Activated T-cell treated with anti-CD3 and anti-CD28 coated beads, Interleukin-2, amount 50 U/mL, for 72 hours (primary cell): Measurements from ENCODE around the gene DIP2C. TPM values are rescaled to one million over a fixed set of nuclear protein-coding genes. Genes with fewer than 3 reads are reported as not detected.

Experiments used
- ATAC-seq, 2 donors: fragments of 150-1000 bp; cut with Tn5 transposase; replicated peaks in 1 of 2; 2 replicates each; pipeline ENCODE4 v1.10.0; 2021; ENCODE audit warnings: moderate library complexity in 2 of 2, mild to moderate bottlenecking in 1 of 2
- DNase-seq, 2 donors: peaks; one replicate each; pipeline ENCODE4 v3.0.0; 2021 to 2022; ENCODE audit warnings: mixed read lengths in 1 of 2
- H3K27ac Mint-ChIP-seq: one replicate; pipeline ENCODE4 v1.8.0; 2022; ENCODE audit warnings: mild to moderate bottlenecking, moderate library complexity, mixed read lengths
- H3K27me3 Mint-ChIP-seq: one replicate; pipeline ENCODE4 v1.8.0; 2022; ENCODE audit warnings: low read depth, mixed read lengths
- H3K36me3 Mint-ChIP-seq, 2 donors: one replicate each; pipeline ENCODE4 v1.8.0; 2022; ENCODE audit warnings: mixed read lengths in 2 of 2, mild to moderate bottlenecking in 1 of 2; ENCODE audit not compliant: insufficient read depth in 2 of 2
- H3K4me1 Mint-ChIP-seq: one replicate; pipeline ENCODE4 v1.8.0; 2022; ENCODE audit warnings: low read depth, mixed read lengths
- H3K4me3 Mint-ChIP-seq, 2 donors: one replicate each; pipeline ENCODE4 v1.8.0; 2022; ENCODE audit warnings: mild to moderate bottlenecking in 2 of 2, mixed read lengths in 2 of 2, moderate library complexity in 2 of 2
- H3K9me3 Mint-ChIP-seq, 2 donors: one replicate each; pipeline ENCODE4 v1.8.0; 2022; ENCODE audit warnings: mixed read lengths in 2 of 2
- total RNA-seq, 2 donors: library from RNA; stranded (reverse); gene quantifications; one replicate each; pipeline ENCODE4 v1.2.3, GENCODE V29; 2022

DIP2C gene
- total RNA-seq, 2 donors from 2014 or later = 0.70 to 1.6 TPM

- H3K36me3 Mint-ChIP-seq = no peaks in the 10 kb centered on the region
These were observed 179.9 kb downstream of the DIP2C start for GRCh38 chr10:509361-510102.

GRCh38 chr10:508726-509125 lies 180.7 kb downstream of the DIP2C start:
- H3K4me3 Mint-ChIP-seq = no peak overlapping the region
- no peaks in the 10 kb centered on the region for H3K27me3 Mint-ChIP-seq
- H3K4me1 Mint-ChIP-seq = peaks cover 10% of the 10 kb centered on the region
- H3K27ac Mint-ChIP-seq = no peak overlapping the region
- ATAC-seq (no peak), DNase-seq (no peak)
- no peaks in the 10 kb centered on the region for H3K9me3 Mint-ChIP-seq
- H3K36me3 Mint-ChIP-seq = no peaks in the 10 kb centered on the region

More at GRCh38 chr10:509361-510102, 179.9 kb downstream of the DIP2C start:
- ATAC-seq (no peak), DNase-seq (no peak)
- Mint-ChIP-seq H3K9me3 (no peaks in the 10 kb centered on the region), H3K4me1 (peaks cover 10% of the 10 kb centered on the region), H3K27ac (no peak overlapping the region), H3K27me3 (no peaks in the 10 kb centered on the region), H3K4me3 (no peak overlapping the region)

GRCh38 chr10:507908-508444 lies 181.5 kb downstream of the DIP2C start:
- peaks cover 10% of the 10 kb centered on the region for H3K4me1 Mint-ChIP-seq
- H3K4me3 Mint-ChIP-seq = no peak overlapping the region
- no peaks in the 10 kb centered on the region for H3K9me3 Mint-ChIP-seq
- H3K27me3 Mint-ChIP-seq = no peaks in the 10 kb centered on the region
- DNase-seq (no peak), ATAC-seq (no peak)
- H3K27ac Mint-ChIP-seq = no peak overlapping the region
- no peaks in the 10 kb centered on the region for H3K36me3 Mint-ChIP-seq

- H3K27me3 Mint-ChIP-seq = no peaks in the 10 kb centered on the region
These were observed 182.1 kb downstream of the DIP2C start for GRCh38 chr10:507355-507699.

GRCh38 chr10:506451-507354 lies 182.8 kb downstream of the DIP2C start:
- H3K36me3 Mint-ChIP-seq = no peaks in the 10 kb centered on the region
- ATAC-seq = no peak
- H3K27ac Mint-ChIP-seq = no peak overlapping the region
- H3K4me1 Mint-ChIP-seq = peaks cover 10% of the 10 kb centered on the region
- no peaks in the 10 kb centered on the region for H3K27me3 Mint-ChIP-seq
- H3K9me3 Mint-ChIP-seq = no peaks in the 10 kb centered on the region
- DNase-seq = no peak
- H3K4me3 Mint-ChIP-seq = no peak overlapping the region

More at GRCh38 chr10:507355-507699, 182.1 kb downstream of the DIP2C start:
- H3K4me3 Mint-ChIP-seq = no peak overlapping the region
- ATAC-seq (no peak), DNase-seq (no peak)
- H3K9me3 Mint-ChIP-seq = no peaks in the 10 kb centered on the region
- no peak overlapping the region for H3K27ac Mint-ChIP-seq
- no peaks in the 10 kb centered on the region for H3K36me3 Mint-ChIP-seq
- H3K4me1 Mint-ChIP-seq = peaks cover 10% of the 10 kb centered on the region

GRCh38 chr10:505419-505818 lies 184.0 kb downstream of the DIP2C start:
- no peak overlapping the region for H3K27ac Mint-ChIP-seq
- peaks cover 7% of the 10 kb centered on the region for H3K4me1 Mint-ChIP-seq
- DNase-seq (no peak), ATAC-seq (no peak)
- H3K27me3 Mint-ChIP-seq = no peaks in the 10 kb centered on the region
- no peak overlapping the region for H3K4me3 Mint-ChIP-seq
- H3K36me3 Mint-ChIP-seq = no peaks in the 10 kb centered on the region
- H3K9me3 Mint-ChIP-seq = no peaks in the 10 kb centered on the region

GRCh38 chr10:504806-505205 lies 184.7 kb downstream of the DIP2C start:
- H3K27me3 Mint-ChIP-seq = no peaks in the 10 kb centered on the region
- peaks cover 7% of the 10 kb centered on the region for H3K4me1 Mint-ChIP-seq
- no peak overlapping the region for H3K4me3 Mint-ChIP-seq
- DNase-seq = no peak
- no peak overlapping the region for H3K27ac Mint-ChIP-seq
- ATAC-seq = no peak
- H3K9me3 Mint-ChIP-seq = no peaks in the 10 kb centered on the region
- no peaks in the 10 kb centered on the region for H3K36me3 Mint-ChIP-seq

GRCh38 chr10:504121-504611 lies 185.3 kb downstream of the DIP2C start:
- DNase-seq (no peak), ATAC-seq (no peak)
- Mint-ChIP-seq H3K9me3 (no peaks in the 10 kb centered on the region), H3K4me3 (no peak overlapping the region), H3K36me3 (no peaks in the 10 kb centered on the region), H3K4me1 (peaks cover 7% of the 10 kb centered on the region), H3K27ac (no peak overlapping the region), H3K27me3 (no peaks in the 10 kb centered on the region)

- peaks cover 7% of the 10 kb centered on the region for H3K4me1 Mint-ChIP-seq
- no peak overlapping the region for H3K27ac Mint-ChIP-seq
- ATAC-seq (no peak), DNase-seq (no peak)
- H3K9me3 Mint-ChIP-seq = no peaks in the 10 kb centered on the region
- H3K27me3 Mint-ChIP-seq = no peaks in the 10 kb centered on the region
- no peak overlapping the region for H3K4me3 Mint-ChIP-seq
- no peaks in the 10 kb centered on the region for H3K36me3 Mint-ChIP-seq
These were observed 187.9 kb downstream of the DIP2C start for GRCh38 chr10:501596-501995.

- Mint-ChIP-seq H3K27ac (no peak overlapping the region), H3K4me1 (peaks cover 7% of the 10 kb centered on the region), H3K27me3 (no peaks in the 10 kb centered on the region), H3K9me3 (no peaks in the 10 kb centered on the region), H3K36me3 (no peaks in the 10 kb centered on the region), H3K4me3 (no peak overlapping the region)
- ATAC-seq = no peak
- no peak for DNase-seq
These were observed 188.6 kb downstream of the DIP2C start for GRCh38 chr10:500876-501275.

- peaks cover 7% of the 10 kb centered on the region for H3K4me1 Mint-ChIP-seq
- no peaks in the 10 kb centered on the region for H3K36me3 Mint-ChIP-seq
- no peaks in the 10 kb centered on the region for H3K27me3 Mint-ChIP-seq
- no peak for DNase-seq
- H3K4me3 Mint-ChIP-seq = no peak overlapping the region
- H3K9me3 Mint-ChIP-seq = no peaks in the 10 kb centered on the region
- H3K27ac Mint-ChIP-seq = no peak overlapping the region
- ATAC-seq = no peak
These were observed 189.5 kb downstream of the DIP2C start for GRCh38 chr10:499991-500390.

- DNase-seq = no peak
- peaks cover 7% of the 10 kb centered on the region for H3K4me1 Mint-ChIP-seq
- no peaks in the 10 kb centered on the region for H3K9me3 Mint-ChIP-seq
- no peaks in the 10 kb centered on the region for H3K27me3 Mint-ChIP-seq
- H3K27ac Mint-ChIP-seq = no peak overlapping the region
- no peaks in the 10 kb centered on the region for H3K36me3 Mint-ChIP-seq
- no peak overlapping the region for H3K4me3 Mint-ChIP-seq
- ATAC-seq = no peak
These were observed 190.6 kb downstream of the DIP2C start for GRCh38 chr10:498760-499435.
